ENCODE results near the gene PHF20.
"Not testable (repeated sequence)": the region's sequence is repeated elsewhere in the genome, so short reads cannot be mapped to it uniquely, and the experiment has no call there.

Gene PHF20

GRCh38 chr20:35743693-35744491, 27.9 kb upstream of the PHF20 start:
- Histone ChIP-seq H3K36me3 (peaks cover 10 to 18% (median 18%) of the 10 kb centered on the region in 3 donors), H3K4me1 (peaks cover under 1 to 29% (median 18%) of the 10 kb centered on the region in 4 donors), H3K9me3 (no peaks in the 10 kb centered on the region), H3K27me3 (no peaks in the 10 kb centered on the region), H3K27ac (peak overlapping the region; percentile 99), H3K4me3 (no peak overlapping the region)
- DNase-seq = no peak
- TF ChIP-seq CTCF (IDR thresholded peaks at IDR 0.05) = no peak
- intact Hi-C loops (cut with DNase I; ENCODE audit: low total_unique reads) = loop anchor here (2.0 to 10.0 kb wide), 2 partner anchors 29 to 141 kb away; partner anchors contain the start of gene PHF20

GRCh38 chr20:35744492-35744841, 27.3 kb upstream of the PHF20 start:
- Histone ChIP-seq H3K27ac (peak overlapping the region in 1 of 2 donors; percentile 99), H3K36me3 (peaks cover 4 to 13% (median 12%) of the 10 kb centered on the region in 3 donors), H3K4me1 (peaks cover 0 to 23% (median 13%) of the 10 kb centered on the region in 4 donors)
- DNase-seq, H3K9me3 ChIP-seq, H3K4me3 ChIP-seq, H3K27me3 ChIP-seq: not testable (repeated sequence)
- intact Hi-C loops (cut with DNase I; ENCODE audit: low total_unique reads) = loop anchor here (10.0 kb wide), 1 partner anchor 140 kb away; no protein-coding TSS in a partner anchor

DNA sequence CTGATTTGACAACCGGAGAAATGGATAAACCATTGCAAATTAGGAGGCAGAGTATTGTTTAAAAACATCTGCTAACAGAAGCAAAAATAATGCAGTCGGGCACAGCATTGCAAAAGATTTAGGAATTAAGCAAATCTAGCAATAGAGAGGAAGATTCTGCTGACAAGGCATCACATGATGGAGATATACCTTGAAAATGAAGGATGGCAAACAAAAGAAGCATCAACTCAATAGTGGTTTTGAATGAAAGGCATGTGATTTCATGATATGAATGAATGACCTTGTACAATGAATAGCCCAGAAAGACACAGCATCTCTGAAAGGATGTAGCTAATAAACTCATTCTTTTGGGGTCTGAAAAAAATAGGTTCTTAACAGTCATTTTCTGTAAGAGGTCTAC, 21.2 kb upstream of the PHF20 start:
- Histone ChIP-seq H3K36me3 (no peaks in the 10 kb centered on the region), H3K4me1 (no peaks in the 10 kb centered on the region), H3K9me3 (no peaks in the 10 kb centered on the region), H3K27ac (no peak overlapping the region), H3K27me3 (no peaks in the 10 kb centered on the region), H3K4me3 (no peak overlapping the region)
- intact Hi-C loops (cut with DNase I; ENCODE audit: low total_unique reads) = no loop called here
- DNase-seq = no peak
- no peak for TF ChIP-seq CTCF (IDR thresholded peaks at IDR 0.05)

DNA sequence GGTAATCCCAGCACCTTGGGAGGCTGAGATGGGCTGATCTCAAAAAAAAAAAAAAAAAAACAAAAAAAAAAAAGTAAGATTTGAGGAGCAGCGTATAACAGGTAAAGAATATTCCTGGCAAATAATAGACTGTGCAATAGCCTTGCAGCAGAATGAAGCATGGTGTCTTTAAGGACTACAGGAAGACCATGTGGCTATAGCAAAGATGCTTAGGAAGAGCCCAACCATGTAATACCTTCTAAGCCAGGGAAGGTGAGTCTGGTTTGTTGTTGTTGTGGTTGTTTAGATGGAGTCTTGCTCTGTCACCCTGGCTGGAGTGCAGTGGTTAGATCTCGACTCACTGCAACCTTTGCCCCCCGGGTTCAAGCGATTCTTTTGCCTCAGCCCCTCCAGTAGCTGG, 15.4 kb upstream of the PHF20 start:
- Histone ChIP-seq H3K36me3 (no peaks in the 10 kb centered on the region), H3K27me3 (no peaks in the 10 kb centered on the region), H3K9me3 (no peaks in the 10 kb centered on the region), H3K4me1 (no peaks in the 10 kb centered on the region), H3K4me3 (no peak overlapping the region), H3K27ac (no peak overlapping the region)
- intact Hi-C loops (cut with DNase I; ENCODE audit: low total_unique reads) = no loop called here
- no peak for TF ChIP-seq CTCF (IDR thresholded peaks at IDR 0.05)
- no peak for DNase-seq

GRCh38 chr20:35757098-35757705, 14.6 kb upstream of the PHF20 start:
- H3K4me1 ChIP-seq = no peaks in the 10 kb centered on the region
- H3K27me3 ChIP-seq = no peaks in the 10 kb centered on the region
- intact Hi-C loops (cut with DNase I; ENCODE audit: low total_unique reads) = no loop called here
- TF ChIP-seq CTCF (IDR thresholded peaks at IDR 0.05) = no peak
- H3K4me3 ChIP-seq = no peak overlapping the region
- DNase-seq = no peak
- H3K36me3 ChIP-seq = no peaks in the 10 kb centered on the region
- H3K27ac ChIP-seq = no peak overlapping the region
- H3K9me3 ChIP-seq = no peaks in the 10 kb centered on the region

DNA sequence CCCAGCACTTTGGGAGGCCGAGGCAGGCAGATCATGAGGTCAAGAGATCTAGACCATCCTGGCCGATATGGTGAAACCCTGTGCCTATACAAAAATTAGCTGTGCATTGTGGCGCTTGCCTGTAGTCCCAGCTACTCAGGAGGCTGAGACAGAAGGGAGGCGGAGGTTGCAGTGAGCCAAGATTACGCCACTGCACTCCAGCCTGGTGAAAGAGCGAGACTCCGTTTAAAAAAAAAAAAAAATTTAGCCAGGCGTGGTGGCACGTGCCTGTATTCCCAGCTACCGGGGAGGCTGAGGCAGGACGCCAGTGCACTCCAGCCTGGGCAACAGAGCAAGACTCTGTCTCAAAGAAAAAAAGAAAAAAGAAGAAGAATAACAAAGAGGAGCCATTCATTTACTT, 10.3 kb upstream of the PHF20 start:
- not testable (repeated sequence) for H3K36me3 ChIP-seq, H3K4me3 ChIP-seq, H3K27ac ChIP-seq, H3K9me3 ChIP-seq, DNase-seq, H3K4me1 ChIP-seq, H3K27me3 ChIP-seq
- intact Hi-C loops (cut with DNase I; ENCODE audit: low total_unique reads) = loop anchor here (5.0 kb wide), 1 partner anchor 1166 kb away; no protein-coding TSS in a partner anchor
